MM.1S (cell line): ENCODE results near the gene TDO2.

Source experiments
- DNase-seq: peaks from one replicate; pipeline ENCODE4 v3.0.0-alpha.2; 2015
- H2AFZ ChIP-seq: fragments of 300-600 bp; sonication (generic); 2 replicates; pipeline ENCODE4 v1.6.0; 2016; ENCODE audit warnings: antibody characterized with exemption, low read length
- H3F3A ChIP-seq: fragments of 300-600 bp; sonication (generic); 2 replicates; pipeline ENCODE4 v1.6.1; 2016; ENCODE audit warnings: mild to moderate bottlenecking, antibody characterized with exemption, low read length, moderate library complexity, mixed read lengths; ENCODE audit not compliant: insufficient read depth
- H3K27ac ChIP-seq: fragments of 300-600 bp; sonication (generic); 2 replicates; pipeline ENCODE4 v1.5.1; 2016; ENCODE audit warnings: mild to moderate bottlenecking, low read length
- H3K27me3 ChIP-seq: fragments of 300-600 bp; sonication (generic); replicated peaks from 2 replicates; pipeline ENCODE4 v1.6.0; 2016; ENCODE audit warnings: low read length; ENCODE audit not compliant: insufficient read depth
- H3K36me3 ChIP-seq: fragments of 300-600 bp; sonication (generic); replicated peaks from 2 replicates; pipeline ENCODE4 v1.6.1; 2016; ENCODE audit warnings: mild to moderate bottlenecking, low read length, mixed read lengths; ENCODE audit not compliant: insufficient read depth
- H3K4me1 ChIP-seq: fragments of 300-600 bp; sonication (generic); 2 replicates; pipeline ENCODE4 v1.6.1; 2016; ENCODE audit warnings: low read length, mixed read lengths
- H3K4me2 ChIP-seq: fragments of 300-600 bp; sonication (generic); 2 replicates; pipeline ENCODE4 v1.6.0; 2016; ENCODE audit warnings: low read depth, low read length
- H3K4me3 ChIP-seq: fragments of 300-600 bp; sonication (generic); 2 replicates; pipeline ENCODE4 v1.5.1; 2016; ENCODE audit warnings: low read length, mixed read lengths
- H3K79me2 ChIP-seq: fragments of 300-600 bp; sonication (generic); 2 replicates; pipeline ENCODE4 v1.6.1; 2016; ENCODE audit warnings: mixed run types, low read length, mixed read lengths
- H3K9ac ChIP-seq: fragments of 300-600 bp; sonication (generic); 2 replicates; pipeline ENCODE4 v1.6.1; 2016; ENCODE audit warnings: low read length, mixed read lengths
- H3K9me2 ChIP-seq: fragments of 300-600 bp; sonication (generic); replicated peaks from 2 replicates; pipeline ENCODE4 v1.6.1; 2016; ENCODE audit warnings: mild to moderate bottlenecking, low read length, mixed read lengths; ENCODE audit not compliant: insufficient read depth
- H3K9me3 ChIP-seq: fragments of 300-600 bp; sonication (generic); replicated peaks from 2 replicates; pipeline ENCODE4 v1.6.1; 2016; ENCODE audit warnings: mild to moderate bottlenecking, low read length, mixed read lengths; ENCODE audit not compliant: insufficient read depth
- H4K20me1 ChIP-seq: fragments of 300-600 bp; sonication (generic); 2 replicates; pipeline ENCODE4 v1.6.1; 2016; ENCODE audit warnings: mild to moderate bottlenecking, low read length, moderate library complexity, mixed read lengths; ENCODE audit not compliant: insufficient read depth
- EZH2 ChIP-seq: fragments of 300-600 bp; sonication (generic); optimal IDR thresholded peaks from 2 replicates; pipeline ENCODE3; 2017; ENCODE audit warnings: low read depth, mild to moderate bottlenecking, antibody characterized with exemption, low read length, mixed read lengths
- EZH2phosphoT487 ChIP-seq: fragments of 300-600 bp; sonication (generic); IDR thresholded peaks from 2 replicates; pipeline ENCODE4 v1.6.1; 2018; ENCODE audit warnings: antibody characterized with exemption, low read length
- TF ChIP-seq, protein P1 (sequence below): fragments of 300-600 bp; sonication (generic); IDR thresholded peaks from 2 replicates; pipeline ENCODE4 v1.5.1; 2016; ENCODE audit warnings: antibody characterized with exemption, low read length, mixed read lengths

Gene TDO2

DNA sequence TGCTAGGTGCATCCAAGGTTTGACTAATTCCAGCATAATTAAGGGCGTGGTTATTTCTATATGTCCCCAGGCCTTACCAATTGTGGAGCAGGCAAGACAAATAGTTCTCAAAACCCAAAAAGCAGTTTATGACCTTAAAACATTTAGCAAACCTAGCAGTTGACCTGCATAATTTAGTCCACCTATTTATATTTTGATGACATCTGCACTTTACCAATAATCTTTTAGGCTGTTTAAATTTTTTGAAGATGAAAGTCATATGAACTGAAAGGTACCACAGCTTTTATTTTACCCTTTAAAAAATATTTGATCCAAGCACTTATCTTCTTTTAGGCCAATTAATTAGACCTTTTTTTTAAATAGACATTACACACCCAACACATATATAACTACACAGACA, 27.6 kb upstream of the TDO2 start:
- TF ChIP-seq, protein P1, sequence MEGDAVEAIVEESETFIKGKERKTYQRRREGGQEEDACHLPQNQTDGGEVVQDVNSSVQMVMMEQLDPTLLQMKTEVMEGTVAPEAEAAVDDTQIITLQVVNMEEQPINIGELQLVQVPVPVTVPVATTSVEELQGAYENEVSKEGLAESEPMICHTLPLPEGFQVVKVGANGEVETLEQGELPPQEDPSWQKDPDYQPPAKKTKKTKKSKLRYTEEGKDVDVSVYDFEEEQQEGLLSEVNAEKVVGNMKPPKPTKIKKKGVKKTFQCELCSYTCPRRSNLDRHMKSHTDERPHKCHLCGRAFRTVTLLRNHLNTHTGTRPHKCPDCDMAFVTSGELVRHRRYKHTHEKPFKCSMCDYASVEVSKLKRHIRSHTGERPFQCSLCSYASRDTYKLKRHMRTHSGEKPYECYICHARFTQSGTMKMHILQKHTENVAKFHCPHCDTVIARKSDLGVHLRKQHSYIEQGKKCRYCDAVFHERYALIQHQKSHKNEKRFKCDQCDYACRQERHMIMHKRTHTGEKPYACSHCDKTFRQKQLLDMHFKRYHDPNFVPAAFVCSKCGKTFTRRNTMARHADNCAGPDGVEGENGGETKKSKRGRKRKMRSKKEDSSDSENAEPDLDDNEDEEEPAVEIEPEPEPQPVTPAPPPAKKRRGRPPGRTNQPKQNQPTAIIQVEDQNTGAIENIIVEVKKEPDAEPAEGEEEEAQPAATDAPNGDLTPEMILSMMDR = no peak
- no peak for TF ChIP-seq EZH2phosphoT487
- no peaks in the 10 kb centered on the region for H3K9me2 ChIP-seq
- no peaks in the 10 kb centered on the region for H3K36me3 ChIP-seq

DNA sequence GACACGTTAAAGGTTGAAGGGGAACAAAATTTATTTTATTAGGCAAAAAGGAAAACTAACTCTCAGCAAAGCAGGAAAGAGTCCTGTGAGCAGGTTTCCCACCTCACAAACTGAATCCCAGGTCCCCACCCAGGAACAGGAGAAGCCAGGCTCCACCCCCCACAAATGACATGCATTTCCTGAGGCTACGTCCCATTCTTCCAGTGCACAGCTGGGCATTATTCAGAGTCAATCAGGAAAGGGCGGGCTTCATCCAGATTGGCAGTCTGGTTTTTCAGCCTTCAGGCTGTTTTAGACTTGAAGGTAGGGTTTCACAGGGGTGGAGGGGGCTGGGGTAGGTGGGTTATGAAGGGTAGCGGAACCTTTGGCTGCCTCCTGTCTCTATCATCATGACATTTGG, 25.5 kb upstream of the TDO2 start:
- H3K4me2 ChIP-seq = no peak overlapping the region
- H3K27ac ChIP-seq = no peak overlapping the region
- no peak overlapping the region for H2AFZ ChIP-seq
- TF ChIP-seq EZH2phosphoT487 (no peak), EZH2 (no peak)
- TF ChIP-seq, protein P1 = no peak
- H3K9me2 ChIP-seq = no peaks in the 10 kb centered on the region
- no peak for DNase-seq
- H3K4me1 ChIP-seq = peaks cover 3% of the 10 kb centered on the region; the same call in 1 of the 2 replicates
- H4K20me1 ChIP-seq = no peaks in the 10 kb centered on the region
- H3K27me3 ChIP-seq = no peaks in the 10 kb centered on the region
- H3F3A ChIP-seq = peaks cover 6% of the 10 kb centered on the region
- no peaks in the 10 kb centered on the region for H3K79me2 ChIP-seq
- no peak overlapping the region for H3K4me3 ChIP-seq
- H3K9me3 ChIP-seq = no peaks in the 10 kb centered on the region
- H3K36me3 ChIP-seq = no peaks in the 10 kb centered on the region
- no peak overlapping the region for H3K9ac ChIP-seq

More for the DNA sequence above, 27.6 kb upstream of the TDO2 start:
- H3K79me2 ChIP-seq = no peaks in the 10 kb centered on the region
- H3K9ac ChIP-seq = no peak overlapping the region
- no peaks in the 10 kb centered on the region for H3K4me1 ChIP-seq
- H3F3A ChIP-seq = no peaks in the 10 kb centered on the region; the same call in 1 of the 2 replicates
- H4K20me1 ChIP-seq = no peaks in the 10 kb centered on the region
- no peak for DNase-seq
- no peak overlapping the region for H3K4me3 ChIP-seq
- H3K27ac ChIP-seq = no peak overlapping the region
- no peaks in the 10 kb centered on the region for H3K9me3 ChIP-seq
- H3K4me2 ChIP-seq = no peak overlapping the region
- no peaks in the 10 kb centered on the region for H3K27me3 ChIP-seq
- no peak overlapping the region for H2AFZ ChIP-seq

DNA sequence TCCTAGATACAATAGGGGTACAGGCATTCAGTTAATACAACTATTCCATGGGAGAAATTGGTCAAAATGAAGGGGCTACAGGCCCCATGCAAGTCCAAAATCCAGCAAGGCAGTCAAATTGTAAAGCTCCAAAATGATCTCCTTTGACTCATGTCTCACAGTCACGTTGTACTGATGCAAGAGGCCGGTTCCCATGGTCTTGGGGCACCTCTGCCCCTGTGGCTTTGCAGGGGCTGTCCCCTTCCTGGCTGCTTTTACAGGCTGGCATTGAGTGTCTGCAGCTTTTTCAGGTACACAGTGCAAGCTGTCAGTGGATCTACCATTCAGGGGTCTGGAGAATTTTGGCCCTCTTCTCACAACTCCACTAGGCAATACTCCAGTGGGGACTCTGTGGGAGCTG, 24.9 kb upstream of the TDO2 start:
- Histone ChIP-seq H3K27ac (no peak overlapping the region), H3K27me3 (no peaks in the 10 kb centered on the region), H3F3A (peaks cover 6% of the 10 kb centered on the region), H3K9me3 (no peaks in the 10 kb centered on the region), H3K4me1 (peaks cover 3% of the 10 kb centered on the region; the same call in 1 of the 2 replicates), H3K4me3 (no peak overlapping the region), H2AFZ (no peak overlapping the region), H3K36me3 (no peaks in the 10 kb centered on the region), H3K79me2 (no peaks in the 10 kb centered on the region), H3K9me2 (no peaks in the 10 kb centered on the region), H4K20me1 (no peaks in the 10 kb centered on the region), H3K9ac (no peak overlapping the region), H3K4me2 (no peak overlapping the region)
- DNase-seq = no peak
- TF ChIP-seq EZH2 (no peak), EZH2phosphoT487 (no peak)
- TF ChIP-seq, protein P1 = no peak
